HG02798 (cell line): ENCODE results near the gene RPGRIP1L.

Experiments
- ATAC-seq: cut with Tn5 transposase; IDR thresholded peaks from one replicate; pipeline ENCODE4 v1.9.1; 2021; ENCODE audit warnings: mild to moderate bottlenecking; ENCODE audit not compliant: unreplicated experiment, poor library complexity

The RPGRIP1L gene

DNA sequence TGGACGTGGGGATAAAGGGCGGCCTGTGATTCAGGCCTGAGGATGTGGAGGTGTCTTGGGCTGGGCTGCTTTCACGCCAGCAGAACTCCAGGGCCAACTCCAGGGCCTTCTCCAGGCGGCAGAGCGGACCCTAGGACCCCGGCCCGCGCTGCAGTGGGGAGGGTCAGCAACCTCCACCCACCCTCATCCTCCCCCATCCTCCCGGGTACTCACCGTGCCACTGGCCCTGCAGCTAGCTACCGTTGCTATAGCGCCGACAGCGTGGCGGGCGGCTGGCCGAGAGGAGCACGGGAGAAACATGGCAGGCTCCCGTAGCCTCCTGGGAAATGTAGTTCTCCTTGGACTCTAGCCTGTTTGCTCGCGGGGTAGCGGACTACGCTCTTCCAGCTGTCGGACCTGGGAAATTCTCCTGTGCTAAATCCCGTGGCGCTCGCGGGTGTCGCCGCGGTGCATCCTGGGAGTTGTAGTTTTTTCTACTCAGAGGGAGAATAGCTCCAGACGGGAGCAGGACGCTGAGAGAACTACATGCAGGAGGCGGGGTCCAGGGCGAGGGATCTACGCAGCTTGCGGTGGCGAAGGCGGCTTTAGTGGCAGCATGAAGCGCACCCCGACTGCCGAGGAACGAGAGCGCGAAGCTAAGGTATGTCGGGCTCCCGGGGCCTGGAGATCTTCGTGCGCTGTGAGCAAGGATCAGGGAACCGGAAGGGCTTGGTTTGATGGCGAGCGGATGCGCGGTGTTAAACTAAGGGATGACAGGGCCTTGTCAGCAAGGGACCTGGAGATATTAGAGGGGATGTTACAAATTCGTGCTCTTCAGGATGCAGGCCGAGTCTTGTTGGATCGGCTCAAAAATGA lies at the start of gene RPGRIP1L, which contains the start of gene FTO:
TSS of gene RPGRIP1L (minus strand) at position 270 of the 855 bp plus-strand sequence. CDS start 3,136 bp downstream, outside the sequence.
TSS of gene FTO (plus strand) at position 567 of the 855 bp plus-strand sequence.
- ATAC-seq: peak; percentile 99

- no peak for ATAC-seq
These were observed 49.8 kb upstream of the RPGRIP1L start for GRCh38 chr16:53753431-53753830.

GRCh38 chr16:53752560-53752959 lies 48.9 kb upstream of the RPGRIP1L start:
- ATAC-seq: no peak

DNA sequence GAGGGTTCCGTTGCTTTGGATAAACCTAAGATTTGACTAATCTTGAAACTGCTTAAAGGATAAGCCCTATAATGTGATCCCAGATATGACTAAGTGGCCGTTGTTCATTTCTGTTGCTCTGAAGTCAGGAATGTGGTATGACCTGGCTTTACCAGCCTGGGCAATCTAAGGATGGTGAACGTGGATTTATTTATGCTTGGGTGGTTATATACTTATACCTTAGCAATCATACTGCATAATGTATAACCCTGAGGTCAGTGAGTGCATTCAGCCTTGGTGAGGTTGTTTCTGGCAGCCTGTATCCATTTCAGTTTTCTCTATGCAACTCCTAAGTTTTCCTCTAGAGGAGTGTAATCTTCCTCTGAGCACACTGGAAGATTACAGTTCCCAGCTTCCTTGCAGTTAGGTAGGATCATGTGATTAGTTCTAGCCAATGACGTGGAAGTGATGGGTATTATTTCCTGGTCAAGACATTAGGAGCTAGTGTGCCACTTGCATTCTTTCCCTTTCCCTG lies 42.2 kb upstream of the RPGRIP1L start:
- no peak for ATAC-seq

DNA sequence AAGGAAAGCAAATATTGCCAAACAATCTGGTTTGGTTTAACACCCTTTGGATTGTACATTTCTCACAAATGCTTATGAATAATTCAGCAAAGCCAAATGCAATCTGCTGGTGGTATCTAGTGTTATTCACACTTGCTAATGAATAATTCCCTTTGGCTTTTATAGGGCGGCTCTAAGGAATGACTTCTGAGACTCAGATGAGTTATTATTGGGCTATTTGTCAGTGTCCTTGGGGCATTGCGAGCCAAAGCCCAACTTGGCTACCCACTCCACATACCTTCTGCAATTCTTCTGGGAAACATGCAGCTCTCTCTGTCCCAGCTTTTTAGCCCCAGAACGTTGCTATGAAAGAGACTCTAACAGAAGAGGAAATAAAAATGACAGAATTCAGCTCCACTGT lies 41.4 kb upstream of the RPGRIP1L start:
- no peak for ATAC-seq

DNA sequence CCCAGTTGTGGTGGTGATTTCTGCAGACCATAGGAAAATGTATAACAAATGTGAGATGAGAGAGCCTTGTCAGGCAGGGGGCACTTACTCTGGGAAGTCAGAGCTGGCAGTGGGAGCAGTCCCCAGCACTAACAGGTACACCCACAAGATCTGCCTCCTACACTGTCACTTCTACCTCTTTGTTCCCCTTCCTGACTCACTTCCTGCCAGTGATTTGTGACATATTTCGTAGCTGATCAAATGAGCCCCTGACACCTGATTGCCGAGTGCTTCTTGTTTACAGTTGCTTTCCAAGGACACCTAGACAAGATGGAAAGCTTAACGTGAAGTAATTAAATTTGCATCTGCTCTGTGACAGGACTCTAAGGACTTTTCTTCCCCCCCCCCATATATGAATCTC lies 40.8 kb upstream of the RPGRIP1L start:
- no peak for ATAC-seq

GRCh38 chr16:53743149-53743566 lies 39.5 kb upstream of the RPGRIP1L start:
- ATAC-seq: peak; percentile 35

DNA sequence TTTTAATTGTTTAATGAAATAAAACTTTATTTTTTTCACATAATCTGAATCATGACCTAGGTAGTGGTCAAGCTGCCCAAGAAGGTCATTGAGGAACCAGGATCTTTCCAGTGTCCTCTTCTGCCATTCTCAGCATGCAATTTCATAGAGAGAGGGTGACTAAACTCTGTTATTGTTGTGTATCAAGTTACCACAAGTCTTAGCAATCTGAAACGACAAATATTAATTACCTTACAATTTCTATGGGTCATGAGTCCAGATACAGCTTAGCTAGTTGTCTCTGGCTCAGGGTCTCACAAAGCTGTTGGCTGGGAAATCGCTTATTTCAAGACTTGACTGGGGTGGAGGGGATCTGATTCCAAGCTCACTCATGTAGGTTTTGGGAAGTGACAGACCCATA lies 37.9 kb upstream of the RPGRIP1L start:
- no peak for ATAC-seq

GRCh38 chr16:53740933-53741531 lies 37.4 kb upstream of the RPGRIP1L start:
- no peak for ATAC-seq

GRCh38 chr16:53740476-53740875 lies 36.8 kb upstream of the RPGRIP1L start:
- ATAC-seq: no peak

DNA sequence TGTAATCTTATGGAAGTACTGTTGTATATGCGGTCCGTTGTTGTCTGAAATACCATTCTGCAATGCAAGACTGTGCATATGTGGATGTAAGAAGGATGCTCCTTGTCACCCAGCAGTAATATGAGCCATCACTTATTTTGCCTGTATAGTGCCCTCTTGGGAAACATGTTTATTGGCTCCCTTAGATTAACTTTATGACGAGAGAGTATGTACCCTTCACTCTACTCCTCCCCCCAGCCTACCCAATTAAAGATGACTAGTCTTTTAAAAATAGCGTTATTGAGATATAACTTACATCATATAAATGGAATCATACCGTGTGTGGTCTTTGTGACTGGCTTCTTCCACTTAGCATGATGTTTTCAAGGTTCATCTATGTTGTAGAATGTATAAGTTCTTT lies 33.9 kb upstream of the RPGRIP1L start:
- no peak for ATAC-seq

DNA sequence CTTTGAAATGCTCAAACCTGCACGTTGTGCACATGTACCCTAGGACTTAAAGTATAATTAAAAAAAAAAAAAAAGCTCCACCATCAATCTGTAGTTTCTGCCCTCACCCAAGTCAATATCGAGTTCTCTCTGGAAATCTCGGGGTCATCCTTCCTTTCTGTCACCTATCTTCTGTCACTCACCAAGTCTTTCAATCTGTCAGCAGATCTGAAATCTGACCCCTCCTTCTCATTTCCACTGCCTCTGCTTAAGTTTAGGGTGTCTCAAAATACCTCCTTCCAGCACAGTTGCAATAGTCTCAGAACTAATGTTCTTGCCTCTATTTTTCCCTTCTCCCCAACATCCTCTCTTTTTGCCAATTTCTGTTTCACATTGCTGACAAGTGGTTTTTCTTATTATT lies 32.6 kb upstream of the RPGRIP1L start:
- ATAC-seq: no peak

DNA sequence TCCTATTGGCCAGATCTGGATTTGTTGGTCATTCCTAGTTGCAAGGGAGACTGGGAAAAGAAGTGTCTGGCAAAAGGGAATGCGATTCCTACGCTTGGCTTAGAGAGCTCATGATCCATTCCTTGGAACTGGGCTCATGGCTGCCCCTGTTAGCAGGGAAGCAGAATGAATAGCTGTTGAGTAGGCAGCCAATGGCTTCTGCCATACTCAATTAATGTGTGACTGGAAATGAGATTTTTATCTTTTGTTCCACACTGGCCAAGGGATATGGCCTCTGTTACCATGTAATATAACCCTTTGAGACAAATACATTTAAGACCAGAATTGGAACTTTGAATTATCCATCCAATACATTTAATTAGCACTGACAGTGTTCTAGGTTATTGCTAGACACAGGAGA lies 31.2 kb upstream of the RPGRIP1L start:
- no peak for ATAC-seq

DNA sequence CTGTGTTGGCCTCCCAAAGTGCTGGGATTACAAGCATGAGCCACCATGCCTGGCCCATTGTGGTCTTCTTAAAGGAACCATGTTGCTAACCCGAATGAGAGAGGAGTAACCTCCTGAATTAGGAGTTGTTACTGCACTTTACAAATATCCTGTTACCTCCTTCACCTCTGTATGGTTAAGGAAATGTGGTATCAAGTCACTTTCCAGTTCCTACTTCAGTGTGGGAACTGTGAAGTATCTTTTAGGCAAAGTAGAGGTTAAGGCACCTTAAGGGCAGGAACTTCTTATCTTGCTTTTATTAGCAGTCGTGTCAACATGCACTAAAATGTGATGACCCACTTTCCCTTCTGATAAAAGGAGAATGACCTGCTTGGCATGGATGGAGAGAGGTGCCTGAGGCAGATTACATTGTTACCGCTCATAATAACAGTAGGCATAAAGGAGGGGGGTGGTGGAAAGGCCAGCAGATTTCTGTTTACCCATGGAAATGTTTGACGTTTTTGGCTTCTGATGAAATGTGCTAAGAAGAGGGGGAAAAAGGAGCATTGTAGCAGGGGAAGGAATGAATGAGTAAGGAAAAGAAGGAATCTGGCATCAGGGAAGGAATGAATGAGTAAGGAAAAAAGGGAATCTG lies 28.8 kb upstream of the RPGRIP1L start:
- no peak for ATAC-seq

DNA sequence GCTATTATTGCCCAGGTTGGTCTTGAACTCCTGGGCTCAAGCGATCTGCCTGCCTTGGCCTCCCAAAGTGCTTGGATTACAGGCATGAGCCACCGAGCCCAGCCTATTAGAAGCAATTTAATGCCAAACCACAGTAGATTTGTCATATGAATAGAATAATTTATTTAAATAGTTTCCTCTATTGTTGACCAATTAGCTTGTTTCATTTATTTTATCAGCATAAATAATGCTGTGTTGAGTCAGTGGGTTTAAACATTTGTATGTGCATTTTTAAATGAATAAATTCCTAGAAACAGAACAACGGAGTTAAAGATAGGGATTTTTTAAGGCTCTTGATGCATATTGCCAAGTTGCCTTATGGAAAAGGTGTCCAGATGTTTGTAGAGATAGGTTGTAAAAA lies 27.0 kb upstream of the RPGRIP1L start:
- no peak for ATAC-seq

DNA sequence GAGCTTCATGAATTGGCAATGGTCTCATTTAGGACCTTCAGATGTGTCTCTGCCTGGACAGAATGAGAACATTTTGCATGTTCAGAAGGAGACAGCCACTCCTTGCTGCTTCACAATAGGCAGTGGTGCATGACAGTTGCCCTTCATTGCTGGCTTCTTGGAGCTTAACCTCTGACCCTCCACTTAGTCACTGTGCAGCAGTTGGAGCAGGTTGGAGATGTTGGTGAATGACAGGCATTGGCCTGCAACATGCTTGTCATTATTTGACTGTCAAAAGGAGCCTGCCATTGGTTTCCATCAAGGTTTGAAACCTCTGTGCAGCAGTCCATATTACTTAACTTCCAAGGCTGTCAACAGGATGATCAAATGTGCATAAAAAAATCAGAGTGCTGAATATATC lies 23.0 kb upstream of the RPGRIP1L start:
- no peak for ATAC-seq

DNA sequence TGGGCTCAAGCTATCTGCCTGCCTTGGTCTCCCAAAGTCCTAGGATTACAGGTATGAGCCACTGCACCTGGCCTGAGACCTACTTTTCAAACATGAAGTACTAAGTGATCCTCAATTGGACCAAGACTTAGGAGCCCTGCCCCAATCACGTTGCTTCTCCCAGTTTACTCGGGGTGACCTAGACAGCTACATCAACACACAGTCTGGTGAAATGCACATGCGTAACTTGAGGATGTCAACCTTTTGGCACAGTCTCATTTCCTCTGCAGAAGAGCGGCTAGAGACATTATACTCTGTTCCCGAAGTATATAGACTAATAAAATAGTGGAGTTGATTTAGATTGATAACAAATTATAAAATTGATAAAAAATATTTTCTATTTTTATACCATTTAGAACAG lies 17.4 kb upstream of the RPGRIP1L start:
- ATAC-seq: no peak

- no peak for ATAC-seq
These were observed 13.9 kb upstream of the RPGRIP1L start for GRCh38 chr16:53717577-53717976.

- no peak for ATAC-seq
These were observed 11.3 kb upstream of the RPGRIP1L start for GRCh38 chr16:53715023-53715384.

GRCh38 chr16:53714205-53715022 lies 10.8 kb upstream of the RPGRIP1L start:
- ATAC-seq: no peak
